Lower leg skin (tissue), 3 donors: ENCODE measurements around the gene DRD4.

Experiments used
- POLR2A ChIP-seq, 2 donors: fragments of 450-650 bp; IDR thresholded peaks; one replicate each; pipeline ENCODE4 v1.6.1; 2016 to 2017; ENCODE audit warnings: antibody characterized with exemption in 2 of 2, mild to moderate bottlenecking in 1 of 2, moderate library complexity in 1 of 2
- TF ChIP-seq, protein P1 (sequence below), 3 donors: fragments of 450-650 bp; IDR thresholded peaks; one replicate each; pipeline ENCODE4 v1.5.1; 2016; ENCODE audit warnings: antibody characterized with exemption in 3 of 3, mild to moderate bottlenecking in 3 of 3, moderate library complexity in 2 of 3

DNA sequence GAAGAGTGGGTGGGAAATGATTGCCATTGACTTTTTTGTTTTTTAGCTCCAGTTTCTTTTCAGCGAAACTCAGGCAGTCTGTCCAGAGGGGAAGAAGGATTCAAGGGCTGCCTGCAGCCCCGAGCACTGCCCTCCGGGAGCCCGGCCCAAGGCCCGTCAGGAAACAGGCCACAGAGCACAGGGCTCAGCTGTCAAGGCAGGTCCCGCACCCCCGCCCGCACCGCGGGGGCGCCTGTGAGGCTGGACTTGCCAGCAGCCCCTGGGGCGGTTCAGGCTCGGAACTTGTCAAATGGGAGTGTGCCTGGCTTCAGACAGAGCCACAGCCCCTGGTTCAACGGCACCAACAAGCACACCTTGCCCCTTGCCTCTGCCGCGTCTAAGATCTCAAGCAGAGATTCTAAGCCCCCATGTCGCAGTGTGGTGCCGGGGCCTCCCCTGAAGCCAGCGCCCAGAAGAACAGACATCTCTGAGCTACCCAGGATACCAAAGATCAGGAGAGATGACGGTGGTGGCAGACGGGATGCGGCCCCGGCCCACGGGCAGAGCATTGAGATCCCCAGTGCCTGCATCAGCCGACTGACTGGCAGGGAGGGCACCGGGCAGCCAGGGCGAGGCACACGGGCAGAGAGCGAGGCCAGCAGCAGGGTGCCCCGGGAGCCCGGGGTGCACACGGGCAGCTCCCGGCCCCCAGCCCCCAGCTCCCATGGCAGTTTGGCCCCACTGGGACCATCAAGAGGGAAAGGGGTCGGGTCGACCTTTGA, 29.9 kb upstream of the DRD4 start:
- TF ChIP-seq, protein P1, sequence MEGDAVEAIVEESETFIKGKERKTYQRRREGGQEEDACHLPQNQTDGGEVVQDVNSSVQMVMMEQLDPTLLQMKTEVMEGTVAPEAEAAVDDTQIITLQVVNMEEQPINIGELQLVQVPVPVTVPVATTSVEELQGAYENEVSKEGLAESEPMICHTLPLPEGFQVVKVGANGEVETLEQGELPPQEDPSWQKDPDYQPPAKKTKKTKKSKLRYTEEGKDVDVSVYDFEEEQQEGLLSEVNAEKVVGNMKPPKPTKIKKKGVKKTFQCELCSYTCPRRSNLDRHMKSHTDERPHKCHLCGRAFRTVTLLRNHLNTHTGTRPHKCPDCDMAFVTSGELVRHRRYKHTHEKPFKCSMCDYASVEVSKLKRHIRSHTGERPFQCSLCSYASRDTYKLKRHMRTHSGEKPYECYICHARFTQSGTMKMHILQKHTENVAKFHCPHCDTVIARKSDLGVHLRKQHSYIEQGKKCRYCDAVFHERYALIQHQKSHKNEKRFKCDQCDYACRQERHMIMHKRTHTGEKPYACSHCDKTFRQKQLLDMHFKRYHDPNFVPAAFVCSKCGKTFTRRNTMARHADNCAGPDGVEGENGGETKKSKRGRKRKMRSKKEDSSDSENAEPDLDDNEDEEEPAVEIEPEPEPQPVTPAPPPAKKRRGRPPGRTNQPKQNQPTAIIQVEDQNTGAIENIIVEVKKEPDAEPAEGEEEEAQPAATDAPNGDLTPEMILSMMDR (IDR thresholded peaks at IDR 0.05), result no peak
- no peak for TF ChIP-seq POLR2A (IDR thresholded peaks at IDR 0.05)
